HG02943 (cell line): Measurements from ENCODE around the gene MACROD2.

Source experiments
- ATAC-seq: cut with Tn5 transposase; IDR thresholded peaks from one replicate; pipeline ENCODE4 v1.9.1; 2021; ENCODE audit warnings: mild to moderate bottlenecking, low read depth, moderate library complexity; ENCODE audit not compliant: unreplicated experiment

MACROD2 gene

DNA sequence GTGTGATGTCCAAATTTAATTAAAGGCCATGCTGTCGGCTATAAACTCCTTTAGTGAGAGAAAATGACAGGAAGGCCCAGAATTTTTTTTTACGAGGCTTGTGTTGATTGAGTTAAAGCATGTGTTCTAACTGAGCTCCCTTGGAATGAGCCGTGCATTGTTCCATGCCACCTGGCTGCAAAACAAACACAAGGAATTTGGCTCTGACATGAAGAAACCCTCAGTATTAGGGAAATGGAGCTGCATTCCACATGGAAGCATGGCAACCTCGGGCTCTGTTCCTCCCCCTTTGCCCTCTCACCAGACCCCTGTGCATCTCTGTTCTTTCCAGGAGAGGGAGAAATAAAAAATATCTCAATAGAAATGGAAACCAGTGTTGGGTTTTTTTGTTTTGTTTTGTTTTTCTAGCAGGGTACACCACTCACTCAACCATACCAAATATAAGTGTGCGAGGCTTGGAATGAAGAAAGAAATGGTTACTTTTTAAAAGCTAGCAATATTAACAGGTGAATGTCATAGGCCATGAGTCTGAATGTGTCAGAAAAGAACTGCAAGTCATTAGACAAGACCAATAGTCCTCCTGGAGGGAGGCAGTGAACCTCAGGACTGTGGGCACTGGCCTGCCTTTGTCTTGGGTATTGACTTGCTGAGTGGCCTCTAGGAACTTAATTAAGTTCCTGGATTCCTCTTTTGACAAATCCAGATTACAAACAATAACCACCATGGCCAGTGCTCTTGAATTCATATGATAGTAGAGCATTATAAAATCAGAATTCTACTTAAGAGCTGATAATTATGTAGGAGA, 1642.8 kb downstream of the MACROD2 start:
- no peak for ATAC-seq

DNA sequence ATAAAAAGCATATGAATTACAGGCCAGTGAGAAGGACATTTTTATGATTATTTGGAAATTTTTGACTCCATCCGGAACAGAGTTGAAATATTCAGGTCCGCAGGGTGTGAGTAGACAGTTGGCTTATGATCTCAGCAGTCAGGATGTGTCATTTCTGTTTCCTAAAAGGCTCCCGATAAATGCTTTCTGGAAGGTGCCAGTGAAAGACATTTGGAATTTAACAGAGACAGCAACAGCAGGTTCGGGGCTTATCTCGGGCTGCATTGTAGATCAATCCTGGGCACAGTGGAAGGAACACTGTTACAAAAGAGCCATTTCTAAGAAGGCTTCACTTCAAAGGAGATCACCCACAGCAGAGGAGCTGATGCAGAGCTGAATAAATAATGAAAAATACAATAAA, 1643.5 kb downstream of the MACROD2 start:
- ATAC-seq, result no peak

DNA sequence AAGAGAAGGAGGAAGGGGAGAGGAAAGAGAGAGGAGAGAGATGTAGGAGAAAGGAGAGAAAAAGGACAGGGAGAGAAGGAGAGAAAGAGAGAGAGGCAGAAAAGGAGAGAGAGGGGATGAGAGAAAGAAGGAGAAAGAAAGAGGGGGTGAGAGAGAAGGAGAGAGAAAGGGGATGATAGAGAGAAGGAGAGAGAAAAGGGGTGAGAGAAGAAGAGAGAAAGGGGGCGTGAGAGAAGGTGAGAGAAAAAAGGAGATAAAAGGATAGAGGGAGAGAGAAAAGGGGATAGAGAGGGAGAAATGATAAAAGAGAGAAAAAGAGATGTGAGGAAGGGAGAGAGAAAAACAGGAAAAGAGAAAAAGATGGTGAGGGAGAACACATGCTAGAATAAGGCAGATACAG, 1644.5 kb downstream of the MACROD2 start:
- no peak for ATAC-seq

DNA sequence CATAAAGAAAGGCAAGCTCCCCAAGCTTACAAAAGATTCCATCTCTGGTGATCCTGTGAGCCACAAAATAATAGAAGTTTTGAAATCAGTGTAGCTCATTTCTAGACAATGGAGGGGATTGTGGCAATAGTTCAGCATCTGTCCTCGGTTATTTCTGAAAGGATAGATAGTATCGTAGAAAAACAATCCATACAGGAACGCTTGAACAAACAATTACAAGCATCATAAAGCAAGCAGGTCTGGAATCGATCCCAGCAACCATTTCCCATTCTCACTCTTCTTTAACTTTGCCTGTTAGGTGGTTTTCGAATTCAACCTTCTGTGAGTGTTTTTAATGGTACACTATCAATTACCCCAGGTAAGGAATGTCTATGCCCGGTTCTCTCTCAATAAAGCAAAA, 1646.8 kb downstream of the MACROD2 start:
- ATAC-seq, result no peak

DNA sequence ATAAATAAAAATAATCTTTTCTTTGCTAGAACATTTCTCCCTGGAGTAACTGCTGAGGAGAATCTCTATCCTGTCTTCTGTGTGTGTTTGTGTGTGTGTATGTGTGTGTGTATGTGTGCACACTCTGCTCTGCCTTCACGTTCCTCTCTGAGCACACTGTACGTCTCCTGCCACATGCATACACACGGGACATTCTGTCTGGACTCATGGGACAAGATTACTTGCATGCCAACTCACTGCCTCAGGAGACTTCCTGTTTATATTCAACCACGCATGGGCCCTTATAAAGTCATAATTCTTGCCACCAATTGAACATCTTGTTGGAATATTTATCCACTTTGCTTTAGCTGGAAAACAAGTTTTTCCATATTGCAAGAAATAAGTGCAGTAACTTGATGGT, 1647.4 kb downstream of the MACROD2 start:
- no peak for ATAC-seq

DNA sequence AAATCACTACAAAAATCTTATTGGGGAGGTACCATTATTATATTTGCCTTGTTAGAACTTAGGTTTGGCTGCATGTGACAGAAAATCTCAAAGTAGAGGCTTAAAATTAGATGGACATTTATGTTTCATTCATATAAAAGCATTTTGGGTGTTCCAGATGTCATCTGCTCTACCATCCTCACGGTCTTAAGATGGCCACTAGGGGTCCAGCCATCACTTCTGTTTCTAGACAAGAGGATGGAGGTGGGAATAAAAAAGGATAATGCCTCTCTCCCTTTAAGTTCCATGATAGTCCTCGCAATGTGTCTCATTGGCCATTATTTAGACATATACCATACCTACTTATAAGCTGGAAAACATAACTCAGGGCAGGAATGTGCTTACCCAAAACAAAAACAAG, 1648.4 kb downstream of the MACROD2 start:
- ATAC-seq, result no peak

DNA sequence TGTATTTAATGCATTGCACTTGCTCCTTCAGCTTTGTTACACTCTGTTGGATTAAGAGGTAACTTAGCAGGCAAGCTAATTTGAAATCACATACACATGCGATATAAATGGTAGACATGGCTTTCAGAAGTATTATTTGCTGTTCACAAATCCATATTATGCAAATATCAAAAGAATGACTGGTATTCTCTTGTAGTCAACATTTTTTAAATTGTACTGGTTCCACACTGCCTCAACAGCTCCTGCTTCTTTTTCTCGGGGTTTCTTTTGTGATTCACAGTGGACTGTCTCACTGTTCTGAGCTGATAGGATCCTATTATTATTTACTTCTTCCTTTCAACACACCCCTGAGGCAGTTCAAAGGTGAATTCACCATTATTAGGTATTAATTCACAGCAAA, 1650.5 kb downstream of the MACROD2 start:
- no peak for ATAC-seq

DNA sequence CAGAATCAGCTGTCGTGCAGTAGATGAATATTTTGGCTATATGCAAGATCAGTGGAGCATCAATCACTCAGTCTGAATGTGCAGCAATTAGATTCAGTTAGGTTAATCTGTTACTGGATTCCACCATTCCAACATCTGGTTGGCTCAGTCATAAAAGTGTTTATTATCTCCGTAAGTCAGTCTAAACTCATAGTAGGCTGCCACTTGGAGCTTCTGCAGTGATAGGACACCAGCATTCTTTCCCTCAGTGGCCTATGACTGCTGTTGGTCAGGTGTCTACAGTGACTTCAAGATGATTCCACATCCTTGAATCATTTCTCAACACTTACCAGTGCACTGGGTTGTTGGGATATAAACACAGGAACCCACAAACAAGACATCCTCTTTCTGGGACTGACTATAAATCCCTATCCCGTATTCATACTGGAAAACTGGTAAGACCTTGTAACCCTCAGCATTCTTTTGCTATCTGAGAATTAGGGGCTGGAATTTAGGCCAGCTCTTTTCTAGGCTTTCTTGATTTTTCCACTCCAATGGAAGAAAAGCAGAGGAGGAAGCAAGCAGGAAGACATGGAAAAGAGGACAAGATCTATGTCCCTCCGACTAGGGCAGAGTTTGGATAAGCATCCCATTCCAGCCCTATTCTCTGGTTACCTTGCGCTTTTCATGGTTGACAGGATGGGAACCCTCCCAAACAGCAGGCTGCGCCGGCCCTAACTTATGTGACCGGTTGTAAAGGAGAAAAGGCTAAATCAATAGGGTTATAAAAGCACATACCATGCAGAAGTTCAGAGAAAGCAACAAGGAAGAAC, 1658.3 kb downstream of the MACROD2 start:
- ATAC-seq, result no peak

DNA sequence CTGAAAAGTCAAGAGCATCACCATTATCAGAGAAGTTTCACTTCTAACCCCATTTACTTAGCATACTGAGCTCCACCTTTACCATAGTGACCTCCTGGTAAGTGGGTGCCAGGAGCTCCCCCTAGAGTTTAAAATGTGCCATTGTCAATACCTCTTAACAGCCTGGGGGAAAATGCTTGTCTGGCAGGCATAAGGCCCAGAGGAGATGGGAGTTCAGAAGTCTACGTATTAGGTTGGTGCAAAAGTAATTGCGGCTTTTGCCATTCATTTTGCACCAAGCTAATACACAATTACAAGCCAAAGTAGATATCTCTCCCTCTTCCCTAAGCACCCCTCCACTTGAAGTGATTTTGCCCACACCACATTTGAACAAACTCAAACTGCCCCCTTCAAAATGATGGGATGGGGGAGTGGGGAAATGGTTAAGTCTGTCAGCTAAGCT, 1658.9 kb downstream of the MACROD2 start:
- peak; percentile 99 for ATAC-seq

DNA sequence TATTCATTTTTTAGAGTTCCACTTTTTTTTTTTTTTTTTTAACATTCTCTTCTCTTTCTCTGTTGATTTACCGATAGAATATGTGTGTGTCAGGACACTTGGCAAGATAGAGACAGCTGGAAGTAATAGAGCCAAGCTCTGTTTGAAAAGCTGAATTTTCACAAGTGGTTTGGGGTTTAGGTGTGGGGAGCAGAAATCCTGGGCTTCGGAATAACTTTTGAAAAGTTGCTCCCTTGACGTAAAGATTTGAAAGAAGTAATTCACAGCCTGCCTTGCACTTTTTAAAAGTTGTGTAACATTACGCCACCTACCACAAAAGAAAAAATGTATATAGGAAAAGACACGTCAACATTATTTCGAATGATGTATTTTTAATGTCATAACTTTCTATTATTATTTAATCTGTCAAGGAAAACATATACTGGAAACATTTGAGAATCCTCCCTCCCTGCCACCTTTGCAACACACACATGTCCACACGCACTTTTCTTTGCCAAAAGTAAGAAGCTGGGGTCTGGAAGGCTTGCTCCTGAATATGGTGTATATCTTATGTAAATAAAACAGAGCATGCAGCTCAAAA, 1660.1 kb downstream of the MACROD2 start:
- ATAC-seq, result no peak

- no peak for ATAC-seq
These were observed 1660.8 kb downstream of the MACROD2 start for GRCh38 chr20:15656124-15656523.

- no peak for ATAC-seq
These were observed 1663.0 kb downstream of the MACROD2 start for GRCh38 chr20:15658295-15658694.

DNA sequence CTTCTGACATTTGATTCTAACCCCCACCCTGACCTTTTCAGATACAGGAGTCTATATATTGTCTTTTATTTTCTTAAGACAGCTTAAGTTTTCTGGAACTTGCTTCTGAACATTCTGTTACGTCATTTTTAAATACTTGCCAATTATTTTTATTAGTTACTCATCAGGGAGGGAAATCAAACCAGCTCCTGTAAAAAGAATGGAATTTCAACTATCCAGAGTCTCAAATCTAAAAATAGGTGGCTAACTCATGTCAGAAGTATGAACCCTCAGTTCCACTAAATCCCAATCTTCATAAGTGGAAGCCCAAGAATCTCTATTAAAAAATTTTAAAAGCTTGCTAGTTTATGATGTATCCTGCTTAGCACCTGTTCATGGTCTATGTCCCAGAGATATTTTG, 1677.9 kb downstream of the MACROD2 start:
- ATAC-seq, result no peak

DNA sequence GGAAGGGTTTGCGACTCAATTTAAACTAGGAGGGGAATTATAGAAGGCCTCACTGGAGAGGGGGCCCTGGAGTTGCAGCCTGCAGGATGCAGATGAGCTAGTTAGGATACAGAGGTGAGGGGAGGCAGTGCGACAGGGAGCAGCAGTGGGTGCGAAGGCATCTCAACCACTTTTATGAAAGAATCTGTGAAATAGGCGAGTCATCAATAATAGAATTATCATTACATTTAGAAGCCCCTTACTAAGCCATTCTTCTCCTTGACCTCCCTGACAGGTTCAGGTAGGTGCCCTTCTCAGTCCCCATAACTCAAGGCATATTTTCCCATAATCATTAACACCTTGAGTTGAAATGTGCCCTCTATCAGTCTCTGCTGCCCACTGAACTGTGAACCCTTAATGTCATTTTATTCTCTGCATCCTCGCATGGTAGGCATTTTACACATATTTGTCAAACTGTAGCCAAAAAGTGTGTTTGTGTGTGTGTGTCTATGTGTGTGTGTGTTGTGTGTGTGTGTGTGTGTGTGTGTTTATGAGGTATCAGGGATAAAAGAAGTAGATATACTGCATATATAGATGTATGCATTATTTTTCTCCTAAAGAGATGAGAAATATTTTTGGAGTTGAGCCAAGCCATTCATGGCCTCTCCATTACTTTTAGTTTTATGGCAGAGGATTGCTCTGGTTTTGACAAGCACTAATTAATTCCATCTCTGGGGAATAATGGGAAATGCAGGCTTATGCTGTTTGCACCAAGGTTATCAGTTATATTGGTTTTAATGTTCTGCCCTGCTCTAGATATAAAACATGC, 1679.1 kb downstream of the MACROD2 start:
- ATAC-seq, result no peak

DNA sequence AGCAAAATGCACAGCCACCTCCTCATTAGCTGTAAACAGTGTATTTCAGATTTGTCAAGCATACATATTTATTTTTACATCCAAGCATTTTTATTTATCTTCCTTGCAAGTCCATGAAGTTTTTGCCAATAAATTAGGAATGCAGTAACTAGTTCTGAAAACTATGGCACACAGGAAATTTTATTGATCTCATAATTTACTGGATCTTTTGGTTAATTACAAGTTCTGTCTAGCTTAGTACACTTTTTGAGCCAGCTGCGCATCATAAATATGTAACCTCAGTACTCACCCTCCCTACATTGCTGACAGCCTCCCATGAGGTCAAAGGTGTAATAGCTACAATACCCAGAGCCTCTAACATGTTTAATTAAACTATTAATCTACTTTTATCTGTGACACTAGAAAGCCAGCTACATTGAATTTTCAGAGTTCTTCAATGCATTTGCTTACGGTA, 1679.8 kb downstream of the MACROD2 start:
- ATAC-seq, result no peak

- ATAC-seq, result no peak
These were observed 1680.6 kb downstream of the MACROD2 start for GRCh38 chr20:15675813-15676484.

GRCh38 chr20:15676815-15677214, 1681.5 kb downstream of the MACROD2 start:
- no peak for ATAC-seq

GRCh38 chr20:15682690-15683089, 1687.4 kb downstream of the MACROD2 start:
- ATAC-seq, result no peak

DNA sequence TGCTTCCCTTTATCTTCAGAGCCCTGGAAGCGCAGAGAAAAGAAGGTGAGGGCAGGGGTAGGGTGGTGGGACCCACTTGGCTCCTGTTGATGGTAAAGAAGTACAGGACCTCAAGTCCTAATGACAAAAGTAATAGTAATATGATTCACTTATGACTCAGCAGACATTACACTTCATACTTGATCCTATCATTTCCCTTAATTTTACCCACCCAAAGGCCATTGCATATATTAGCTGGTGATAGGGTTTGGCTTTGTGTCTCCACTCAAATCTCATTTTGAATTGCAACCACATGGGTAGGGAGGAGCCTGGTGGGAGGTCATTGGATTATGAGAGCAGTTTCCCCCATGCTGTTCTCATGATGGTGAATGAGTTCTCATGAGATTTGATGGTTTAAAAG, 1697.3 kb downstream of the MACROD2 start:
- no peak for ATAC-seq
